ENCODE results near the gene ZKSCAN3. TPM values are rescaled to one million over a fixed set of nuclear protein-coding genes. Genes with fewer than 3 reads are reported as not detected.

ZKSCAN3 gene
- total and polyA plus RNA-seq, 2 of the 8 experiments (the other 6 are each of a cell fraction or from before 2014, with no cell fraction given), result 2.7 to 9.8 TPM

GRCh38 chr6:28356666-28357020, 6.9 kb downstream of the ZKSCAN3 start:
- 88% methylated on average over 7 of the region's 7 CpGs; no CpG with 5 or more reads in 1 of the 2 experiments for WGBS, 2 experiments (ENCODE audit: extremely low coverage in 1 of 2, insufficient coverage in 1 of 2, insufficient read length in 1 of 2, insufficient replicate concordance in 2 of 2, low coverage in 1 of 2, low lambda C conversion rate in 2 of 2, missing lambda C conversion rate in 1 of 2)
- peak overlapping the region; percentile 91; the same call in 1 of the 2 replicates for H2AK5ac ChIP-seq (ENCODE audit: low read depth, low read length)
- H3K9me3 ChIP-seq (ENCODE audit: insufficient read depth in 2 of 2, low read depth in 1 of 2, low read length in 1 of 2), result peaks cover 0 to 3% of the 10 kb centered on the region in 2 experiments; a peak in 2 of 4 replicates
- peaks cover 0 to 7% of the 10 kb centered on the region in 2 experiments for H4K20me1 ChIP-seq (replicated peaks in 1 of 2; ENCODE audit: control insufficient read depth in 1 of 2, insufficient read depth in 2 of 2, low read length in 2 of 2)
- H3K27ac ChIP-seq (ENCODE audit: low read depth, low read length), result peak overlapping the region; percentile 53; the same call in 1 of the 2 replicates
- H2BK120ac ChIP-seq (replicated peaks; ENCODE audit: low read depth, low read length), result peak overlapping the region; percentile 38
- peak overlapping the region; percentile 74 for H3K4ac ChIP-seq (replicated peaks; ENCODE audit: insufficient read length, low read depth, low read length)
- no peak overlapping the region for H3K56ac ChIP-seq (replicated peaks; ENCODE audit: insufficient read length, low read depth, low read length)
- POLR2A ChIA-PET (ENCODE audit: partially characterized antibody), result interaction anchor here (0.7 to 3.7 kb wide), 6 partner anchors 22 to 228 kb away, joined by 3 to 36 read pairs (median 4); partner anchors contain the start of genes PGBD1 and ZSCAN31
- H3K18ac ChIP-seq (ENCODE audit: extremely low read depth, low read length), result peak overlapping the region; percentile 89; the same call in 1 of the 2 replicates
- DNase-seq (ENCODE audit: low read depth in 1 of 2, low spot score in 2 of 2) (no peak), FAIRE-seq (no peak)
- H3K14ac ChIP-seq (ENCODE audit: insufficient read length), result no peak overlapping the region
- no peak overlapping the region; the same call in 1 of the 2 replicates for H4K8ac ChIP-seq (ENCODE audit: extremely low read depth, insufficient read depth, low read length)
- peak overlapping the region; percentile 6; the same call in 1 of the 2 replicates for H2BK12ac ChIP-seq (ENCODE audit: low read depth, low read length)
- H3K4me1 ChIP-seq (replicated peaks in 1 of 4; ENCODE audit: control insufficient read depth in 3 of 4, insufficient read depth in 4 of 4, low read length in 3 of 4), result peaks cover 4 to 6% (median 4%) of the 10 kb centered on the region in 4 experiments; a peak in 4 of 7 replicates
- no peak overlapping the region for H3K4me3 ChIP-seq (ENCODE audit: extremely low read depth in 1 of 4, insufficient read depth in 2 of 4, low read depth in 3 of 4, low read length in 4 of 4)
- CTCF ChIA-PET (ENCODE audit: partially characterized antibody), result interaction anchor here (0.6 to 4.2 kb wide), 45 partner anchors 7 to 1200 kb away, joined by 3 to 34 read pairs (median 4); partner anchors contain the start of genes PGBD1, ZKSCAN4, ZKSCAN8 and ZSCAN26
- no peak overlapping the region for H2BK15ac ChIP-seq (ENCODE audit: low read length)
- 0 out of 2 replicates have a peak, but pooled peaks cover 3% of the 10 kb centered on the region for H3K23me2 ChIP-seq (ENCODE audit: low read depth, low read length)
- H2BK20ac ChIP-seq (ENCODE audit: low read length), result 0 out of 2 replicates have a peak overlapping the region, but pooled peaks have one; percentile 66
- H3K23ac ChIP-seq (ENCODE audit: insufficient read length), result no peak overlapping the region
- H3K79me2 ChIP-seq (ENCODE audit: control insufficient read depth in 1 of 2, insufficient read depth in 2 of 2, low read length in 2 of 2), result peaks cover 5 to 26% of the 10 kb centered on the region in 2 experiments; a peak in 2 of 4 replicates
- H3K9ac ChIP-seq (replicated peaks in 1 of 4; ENCODE audit: extremely low read depth in 1 of 4, low read depth in 3 of 4, low read length in 3 of 4), result no peak overlapping the region
- peak overlapping the region; percentile 26; the same call in 1 of the 2 replicates for H2BK5ac ChIP-seq (ENCODE audit: low read depth, low read length)
- peaks cover 0 to 2% (median 0%) of the 10 kb centered on the region in 4 experiments; a peak in 1 of 8 replicates for H3K36me3 ChIP-seq (ENCODE audit: control insufficient read depth in 2 of 4, insufficient read depth in 4 of 4, low read length in 3 of 4)
- no peaks in the 10 kb centered on the region for H3K27me3 ChIP-seq (replicated peaks in 1 of 4; ENCODE audit: control insufficient read depth in 3 of 4, extremely low read depth in 1 of 4, insufficient read depth in 3 of 4, low read length in 3 of 4)
- no peak overlapping the region for H4K5ac ChIP-seq (ENCODE audit: insufficient read length, low read depth, low read length)
- no peaks in the 10 kb centered on the region; the same call in 1 of the 2 replicates for H3K79me1 ChIP-seq (ENCODE audit: low read depth, low read length)
- no peak overlapping the region for H2AFZ ChIP-seq (ENCODE audit: low read length)
- H4K91ac ChIP-seq (replicated peaks; ENCODE audit: insufficient read length, low read length), result peak overlapping the region; percentile 75
- peak overlapping the region; percentile 62 to 64; a peak in 2 of 4 replicates for H3K4me2 ChIP-seq (ENCODE audit: insufficient read depth in 1 of 2, low read depth in 2 of 2, low read length in 2 of 2)

Data from H1 (cell line).